Loucy (cell line): Measurements from ENCODE around the gene TMEM217.

Source experiments
- CTCF ChIP-seq: fragments of 200-600 bp; sonication (generic); conservative IDR thresholded peaks from 2 replicates; pipeline ENCODE4 v1.5.1; 2014; ENCODE audit warnings: mild to moderate bottlenecking, antibody characterized with exemption, low read length
- EZH2phosphoT487 ChIP-seq: fragments of 200-600 bp; IDR thresholded peaks from 2 replicates; pipeline ENCODE4 v1.6.1; 2018; ENCODE audit warnings: antibody characterized with exemption, mild to moderate bottlenecking, moderate library complexity, borderline replicate concordance

DNA sequence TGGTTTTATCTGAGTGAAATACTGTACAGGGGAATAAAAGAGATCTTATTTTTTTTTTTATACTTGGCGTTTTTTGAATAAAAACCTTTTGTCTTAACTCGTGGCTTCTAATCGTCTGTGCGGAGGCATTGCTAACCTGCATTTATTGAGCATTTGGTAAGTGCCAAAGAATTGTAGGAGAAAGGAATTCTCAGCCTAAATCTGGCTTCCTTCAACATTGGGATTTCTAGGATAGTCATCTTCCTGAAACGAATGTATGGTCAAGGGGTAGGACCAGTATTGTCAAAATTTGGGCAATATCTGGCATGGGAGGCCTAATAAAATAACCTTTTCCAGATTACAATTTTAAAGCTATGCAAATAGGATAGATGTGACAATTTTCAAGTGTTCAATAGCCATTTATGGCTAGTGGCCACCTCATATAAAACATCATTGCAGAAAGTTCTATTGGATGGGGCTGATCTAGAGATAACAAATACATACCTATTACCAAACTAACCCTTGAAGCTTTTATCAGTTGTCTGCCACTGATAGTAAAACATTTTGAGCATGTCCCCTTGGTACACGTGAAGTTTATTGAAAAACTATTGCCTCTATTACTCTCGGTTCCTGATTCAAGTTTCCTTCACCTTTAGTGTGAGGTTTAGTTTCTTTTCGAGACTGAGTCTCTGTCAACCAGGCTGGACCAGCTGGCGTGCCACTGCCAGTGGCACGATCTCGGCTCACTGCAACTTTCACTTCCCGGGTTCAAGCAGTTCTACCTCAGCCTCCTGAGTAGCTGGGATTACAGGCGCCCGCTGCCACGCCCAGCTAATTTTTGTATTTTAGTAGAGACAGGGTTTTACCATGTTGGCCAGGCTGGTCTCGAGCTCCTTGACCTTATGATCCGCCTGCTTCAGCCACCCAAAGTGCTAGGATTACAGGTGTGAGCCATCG lies 82.3 kb downstream of the TMEM217 start:
- TF ChIP-seq CTCF (no peak), EZH2phosphoT487 (no peak)
